ENCODE results near the gene FAM110A.
A peak's percentile ranks its signal among the peaks of the same experiment; 100 is the strongest.

FAM110A gene

GRCh38 chr20:835608-836045 lies 2.1 kb downstream of the FAM110A start:
- peak; percentile 41 for TF ChIP-seq NFIC (IDR thresholded peaks at IDR 0.05)
- peak; percentile 60; the same call in 1 of the 2 replicates for TF ChIP-seq EGR1 (IDR thresholded peaks at IDR 0.05)
- TF ChIP-seq EP300 (IDR thresholded peaks at IDR 0.05; ENCODE audit: borderline replicate concordance), result no peak

DNA sequence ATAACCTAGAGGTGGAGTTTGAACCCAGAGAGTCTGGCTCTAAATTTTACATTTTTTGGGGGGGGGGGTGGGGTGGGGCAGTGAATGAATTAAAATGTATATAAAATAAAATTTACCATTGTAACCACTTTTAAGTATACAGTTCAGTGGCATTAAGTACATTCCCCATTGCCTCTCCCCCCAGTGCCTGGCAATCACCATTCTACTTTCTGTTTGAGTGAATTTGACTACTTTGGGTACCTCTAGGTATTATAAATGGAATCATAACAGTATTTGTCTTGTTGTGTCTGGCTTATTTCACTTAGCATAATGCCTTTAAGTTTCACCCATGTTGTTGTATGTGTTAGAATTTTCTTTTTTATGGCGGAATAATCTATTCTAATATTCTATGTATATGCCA lies 2.7 kb downstream of the FAM110A start:
- TF ChIP-seq EGR1 (IDR thresholded peaks at IDR 0.05) (no peak), CEBPB (IDR thresholded peaks at IDR 0.05) (no peak), USF1 (IDR thresholded peaks at IDR 0.05) (no peak), TAF1 (IDR thresholded peaks at IDR 0.05; ENCODE audit: low read depth) (no peak), TEAD4 (IDR thresholded peaks at IDR 0.05) (no peak), RAD21 (IDR thresholded peaks at IDR 0.05; ENCODE audit: low read depth) (no peak), ZBTB7A (IDR thresholded peaks at IDR 0.05; ENCODE audit: low read depth) (no peak), EP300 (IDR thresholded peaks at IDR 0.05; ENCODE audit: borderline replicate concordance) (no peak), YY1 (IDR thresholded peaks at IDR 0.05; ENCODE audit: low read depth) (no peak), NFIC (IDR thresholded peaks at IDR 0.05) (no peak), FOXM1 (IDR thresholded peaks at IDR 0.05; ENCODE audit: borderline replicate concordance, low read depth) (no peak), CREB1 (IDR thresholded peaks at IDR 0.05; ENCODE audit: low read depth) (no peak), REST (IDR thresholded peaks at IDR 0.05; ENCODE audit: low read depth) (no peak), TCF12 (IDR thresholded peaks at IDR 0.05; ENCODE audit: low read depth) (no peak)
- TF ChIP-seq, protein P1, sequence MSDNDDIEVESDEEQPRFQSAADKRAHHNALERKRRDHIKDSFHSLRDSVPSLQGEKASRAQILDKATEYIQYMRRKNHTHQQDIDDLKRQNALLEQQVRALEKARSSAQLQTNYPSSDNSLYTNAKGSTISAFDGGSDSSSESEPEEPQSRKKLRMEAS (IDR thresholded peaks at IDR 0.05), result no peak

DNA sequence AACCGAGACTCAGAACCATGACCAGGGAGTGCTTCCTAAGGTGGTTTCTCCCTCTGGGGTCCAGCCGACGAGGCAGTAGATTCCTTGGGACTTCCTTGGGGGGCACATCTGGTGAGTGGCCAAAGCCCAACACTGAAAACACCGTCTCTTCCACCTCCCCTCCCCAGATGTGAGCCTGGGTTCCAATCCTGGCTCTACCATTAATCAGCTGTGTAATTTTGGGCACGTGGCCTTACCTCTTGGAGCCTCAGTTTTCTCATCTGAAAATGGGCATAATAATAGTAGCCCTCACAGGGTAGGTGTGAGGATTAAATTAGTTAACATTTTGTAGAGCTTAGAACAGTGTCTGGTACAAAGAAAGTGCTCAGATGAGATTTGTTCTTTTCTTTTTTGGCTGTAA lies 5.5 kb downstream of the FAM110A start:
- TF ChIP-seq NFIC (IDR thresholded peaks at IDR 0.05) (no peak), YY1 (IDR thresholded peaks at IDR 0.05; ENCODE audit: low read depth) (no peak), USF1 (IDR thresholded peaks at IDR 0.05) (no peak), TEAD4 (IDR thresholded peaks at IDR 0.05) (no peak), CEBPB (IDR thresholded peaks at IDR 0.05) (no peak), FOXM1 (IDR thresholded peaks at IDR 0.05; ENCODE audit: borderline replicate concordance, low read depth) (no peak), EP300 (IDR thresholded peaks at IDR 0.05; ENCODE audit: borderline replicate concordance) (no peak), ZBTB7A (IDR thresholded peaks at IDR 0.05; ENCODE audit: low read depth) (no peak)

GRCh38 chr20:839626-840025 lies 6.1 kb downstream of the FAM110A start:
- TF ChIP-seq YY1 (IDR thresholded peaks at IDR 0.05; ENCODE audit: low read depth) (no peak), FOXM1 (IDR thresholded peaks at IDR 0.05; ENCODE audit: borderline replicate concordance, low read depth) (no peak), TAF1 (IDR thresholded peaks at IDR 0.05; ENCODE audit: low read depth) (no peak), ZBTB7A (IDR thresholded peaks at IDR 0.05; ENCODE audit: low read depth) (no peak), CREB1 (IDR thresholded peaks at IDR 0.05; ENCODE audit: low read depth) (no peak), EP300 (IDR thresholded peaks at IDR 0.05; ENCODE audit: borderline replicate concordance) (no peak), EGR1 (IDR thresholded peaks at IDR 0.05) (no peak), USF1 (IDR thresholded peaks at IDR 0.05) (no peak), RAD21 (IDR thresholded peaks at IDR 0.05; ENCODE audit: low read depth) (no peak), TEAD4 (IDR thresholded peaks at IDR 0.05) (no peak), CEBPB (IDR thresholded peaks at IDR 0.05) (no peak), TCF12 (IDR thresholded peaks at IDR 0.05; ENCODE audit: low read depth) (no peak), REST (IDR thresholded peaks at IDR 0.05; ENCODE audit: low read depth) (no peak), NFIC (IDR thresholded peaks at IDR 0.05) (no peak)
- TF ChIP-seq, protein P1 (IDR thresholded peaks at IDR 0.05), result no peak

DNA sequence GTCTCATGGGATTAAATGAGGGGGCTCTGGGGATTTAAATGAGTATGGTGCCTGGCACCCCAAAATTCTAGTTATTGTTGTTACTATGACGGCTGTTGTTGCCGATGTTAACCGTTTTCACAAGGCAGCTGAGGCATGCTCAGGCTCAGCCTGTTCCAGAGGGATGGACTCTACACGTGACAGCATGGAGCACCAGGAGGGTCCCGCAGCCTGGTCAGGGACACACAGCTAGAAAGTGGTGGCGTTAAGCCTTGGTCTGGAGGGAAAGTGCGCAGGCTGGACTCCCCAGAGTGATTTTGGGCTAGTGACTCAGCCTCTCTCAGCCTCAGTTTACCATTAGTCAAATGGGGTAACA lies 7.0 kb downstream of the FAM110A start:
- no peak for TF ChIP-seq YY1 (IDR thresholded peaks at IDR 0.05; ENCODE audit: low read depth)
- no peak for TF ChIP-seq EGR1 (IDR thresholded peaks at IDR 0.05)
- no peak for TF ChIP-seq CREB1 (IDR thresholded peaks at IDR 0.05; ENCODE audit: low read depth)
- no peak for TF ChIP-seq ZBTB7A (IDR thresholded peaks at IDR 0.05; ENCODE audit: low read depth)
- TF ChIP-seq CEBPB (IDR thresholded peaks at IDR 0.05), result no peak
- no peak for TF ChIP-seq TAF1 (IDR thresholded peaks at IDR 0.05; ENCODE audit: low read depth)
- TF ChIP-seq EP300 (IDR thresholded peaks at IDR 0.05; ENCODE audit: borderline replicate concordance), result no peak
- TF ChIP-seq, protein P1 (IDR thresholded peaks at IDR 0.05), result no peak
- no peak for TF ChIP-seq FOXM1 (IDR thresholded peaks at IDR 0.05; ENCODE audit: borderline replicate concordance, low read depth)
- TF ChIP-seq RAD21 (IDR thresholded peaks at IDR 0.05; ENCODE audit: low read depth), result no peak
- TF ChIP-seq TCF12 (IDR thresholded peaks at IDR 0.05; ENCODE audit: low read depth), result no peak
- TF ChIP-seq USF1 (IDR thresholded peaks at IDR 0.05), result no peak
